GM23338 (cell line): ENCODE measurements around the gene EXPH5. TPM values are rescaled to one million over a fixed set of nuclear protein-coding genes. Genes with fewer than 3 reads are reported as not detected.

Experiments used
- ATAC-seq: fragments of 200-7000 bp; cut with Tn5 transposase; 3 replicates; pipeline ENCODE4 v1.9.1; 2020
- DNase-seq: peaks from one replicate; pipeline ENCODE4 v3.0.0-alpha.2; 2015; ENCODE audit warnings: low spot score
- H2AFZ ChIP-seq: fragments of 200-600 bp; sonication (generic); 2 replicates; pipeline ENCODE4 v1.8.0; 2016; ENCODE audit warnings: antibody characterized with exemption, mild to moderate bottlenecking, moderate library complexity
- H3F3A ChIP-seq: fragments of 200-600 bp; sonication (generic); replicated peaks from 2 replicates; pipeline ENCODE4 v1.8.0; 2017; ENCODE audit warnings: antibody characterized with exemption, mixed run types, low read depth
- H3K27ac ChIP-seq: fragments of 200-600 bp; sonication (generic); 2 replicates; pipeline ENCODE4 v1.6.1; 2016; ENCODE audit warnings: low read depth
- H3K27me3 ChIP-seq: fragments of 200-600 bp; sonication (generic); 2 replicates; pipeline ENCODE4 v1.8.0; 2016; ENCODE audit warnings: mild to moderate bottlenecking, mixed run types, moderate library complexity; ENCODE audit not compliant: insufficient read depth
- H3K36me3 ChIP-seq: fragments of 200-600 bp; sonication (generic); 2 replicates; pipeline ENCODE4 v1.8.0; 2016; ENCODE audit warnings: mild to moderate bottlenecking; ENCODE audit not compliant: insufficient read depth
- H3K4me1 ChIP-seq: fragments of 200-600 bp; sonication (generic); 2 replicates; pipeline ENCODE4 v1.8.0; 2016; ENCODE audit warnings: mild to moderate bottlenecking, moderate library complexity; ENCODE audit not compliant: insufficient read depth
- H3K4me2 ChIP-seq: fragments of 200-600 bp; sonication (generic); 2 replicates; pipeline ENCODE4 v1.7.1; 2017; ENCODE audit warnings: mixed run types
- H3K4me3 ChIP-seq: fragments of 200-600 bp; sonication (generic); 2 replicates; pipeline ENCODE4 v1.6.1; 2016; ENCODE audit warnings: mixed run types
- H3K79me2 ChIP-seq: fragments of 200-600 bp; sonication (generic); replicated peaks from 2 replicates; pipeline ENCODE4 v1.8.0; 2017; ENCODE audit warnings: mild to moderate bottlenecking; ENCODE audit not compliant: insufficient read depth
- H3K9me2 ChIP-seq: fragments of 200-600 bp; sonication (generic); 2 replicates; pipeline ENCODE4 v1.8.0; 2017; ENCODE audit not compliant: insufficient read depth
- H4K20me1 ChIP-seq: fragments of 200-600 bp; sonication (generic); replicated peaks from 2 replicates; pipeline ENCODE4 v1.8.0; 2017; ENCODE audit warnings: mild to moderate bottlenecking; ENCODE audit not compliant: insufficient read depth
- H3K27ac Mint-ChIP-seq: 2 replicates; pipeline ENCODE4 v1.8.0; 2020; ENCODE audit warnings: inconsistent platforms, mild to moderate bottlenecking, moderate library complexity, mixed read lengths
- H3K27me3 Mint-ChIP-seq: 3 replicates; pipeline ENCODE4 v1.8.0; 2022; ENCODE audit warnings: low read depth, mild to moderate bottlenecking, moderate library complexity, mixed read lengths, inconsistent platforms; ENCODE audit not compliant: insufficient read depth, poor library complexity
- H3K36me3 Mint-ChIP-seq: 3 replicates; pipeline ENCODE4 v1.8.0; 2021; ENCODE audit warnings: low read depth, mild to moderate bottlenecking, inconsistent platforms, moderate library complexity, mixed read lengths
- H3K4me1 Mint-ChIP-seq: 3 replicates; pipeline ENCODE4 v1.8.0; 2020; ENCODE audit warnings: mild to moderate bottlenecking, inconsistent platforms, mixed read lengths
- H3K4me3 Mint-ChIP-seq: 3 replicates; pipeline ENCODE4 v1.8.0; 2021; ENCODE audit warnings: moderate library complexity, mild to moderate bottlenecking, inconsistent platforms, mixed read lengths
- H3K9me3 Mint-ChIP-seq: 3 replicates; pipeline ENCODE4 v1.8.0; 2020; ENCODE audit warnings: moderate library complexity, mild to moderate bottlenecking, inconsistent platforms, mixed read lengths
- CREB1 ChIP-seq: fragments of 250-450 bp; sonication (Bioruptor Pico); IDR thresholded peaks from 2 replicates; pipeline ENCODE4 v1.5.0; 2020; ENCODE audit warnings: low read depth, mild to moderate bottlenecking, moderate library complexity
- EZH2 ChIP-seq: fragments of 200-600 bp; sonication (generic); IDR thresholded peaks from one replicate; pipeline ENCODE4 v1.8.0; 2017; ENCODE audit warnings: antibody characterized with exemption, mild to moderate bottlenecking, low read depth; ENCODE audit not compliant: unreplicated experiment
- EZH2phosphoT487 ChIP-seq: fragments of 200-600 bp; sonication (generic); IDR thresholded peaks from one replicate; pipeline ENCODE4 v1.8.1; 2018; ENCODE audit warnings: antibody characterized with exemption; ENCODE audit not compliant: unreplicated experiment
- JUNB ChIP-seq: IDR thresholded peaks from one replicate; pipeline ENCODE4 v1.6.1; 2016; ENCODE audit warnings: antibody characterized with exemption; ENCODE audit not compliant: unreplicated experiment
- NANOG ChIP-seq: IDR thresholded peaks from 2 replicates; pipeline ENCODE4 v1.6.1; 2016; ENCODE audit warnings: antibody characterized with exemption, borderline replicate concordance
- POLR2AphosphoS5 ChIP-seq: IDR thresholded peaks from 2 replicates; pipeline ENCODE4 v1.6.1; 2016; ENCODE audit warnings: antibody characterized with exemption, low read depth
- STAT1 ChIP-seq: IDR thresholded peaks from one replicate; pipeline ENCODE4 v1.6.1; 2016; ENCODE audit warnings: antibody characterized with exemption; ENCODE audit not compliant: unreplicated experiment
- ZNF114 ChIP-seq: fragments of 250-450 bp; sonication (Bioruptor Pico); IDR thresholded peaks from 2 replicates; pipeline ENCODE4 v1.5.0; 2020; ENCODE audit warnings: mild to moderate bottlenecking, moderate library complexity
- ZNF331 ChIP-seq: fragments of 250-450 bp; sonication (Bioruptor Pico); IDR thresholded peaks from 2 replicates; pipeline ENCODE4 v1.5.0; 2020; ENCODE audit warnings: low read depth, mild to moderate bottlenecking, moderate library complexity
- polyA plus RNA-seq: library from polyadenylated mRNA; unstranded; fragments of >200 nt; fragmentation: Nextera tagmentation; extraction: Ambion mirVana; gene quantifications from 2 replicates; pipeline ENCODE4 v1.2.1, GENCODE V29; 2016
- total RNA-seq: library from RNA; depleted of rRNA; stranded (reverse); fragments of >200 nt; shearing (Covaris generic); gene quantifications from 2 replicates; pipeline ENCODE4 v1.2.3, GENCODE V29; 2014
- TF ChIP-seq, protein P1 (sequence below): IDR thresholded peaks from 2 replicates; pipeline ENCODE4 v1.6.1; 2016; ENCODE audit warnings: antibody characterized with exemption
- TF ChIP-seq, protein P2 (sequence below), 2 experiments: fragments of 200-600 bp in 1 of 2; sonication (generic) in 1 of 2; conservative IDR thresholded peaks; 2 replicates each; pipeline versions ENCODE4 v1.5.1 to v1.6.1; 2016 to 2017; ENCODE audit warnings: antibody characterized with exemption in 2 of 2, low read depth in 2 of 2, mild to moderate bottlenecking in 2 of 2, moderate library complexity in 1 of 2
- TF ChIP-seq, protein P3 (sequence below): fragments of 250-450 bp; sonication (Bioruptor Pico); IDR thresholded peaks from 2 replicates; pipeline ENCODE4 v1.5.0; 2020; ENCODE audit warnings: mild to moderate bottlenecking, moderate library complexity
- TF ChIP-seq, protein P4 (sequence below): IDR thresholded peaks from one replicate; pipeline ENCODE4 v1.6.1; 2018; ENCODE audit warnings: antibody characterized with exemption; ENCODE audit not compliant: unreplicated experiment

EXPH5 gene
- total and polyA plus RNA-seq, 2 experiments from 2014 or later: 3.6 to 12.6 TPM

DNA sequence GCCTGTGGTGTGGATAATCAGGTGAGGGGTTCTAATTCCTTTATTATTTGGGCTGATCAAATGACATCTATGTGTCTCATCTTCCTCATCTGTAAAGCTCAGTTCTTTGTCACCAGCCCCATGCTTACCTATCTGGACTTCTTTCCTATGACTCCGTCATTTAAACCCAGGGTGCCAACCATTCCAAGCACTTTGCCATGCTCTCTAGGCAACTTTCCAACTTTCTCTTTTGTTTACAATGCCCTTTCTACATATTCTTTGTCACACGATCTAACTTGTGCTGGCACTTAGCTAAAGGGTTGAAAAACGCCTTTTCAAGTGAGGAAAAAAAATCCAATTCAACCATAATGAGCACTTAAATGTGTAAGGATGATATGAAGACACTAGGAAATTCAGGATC lies 27.9 kb downstream of the EXPH5 start:
- no peaks in the 10 kb centered on the region for H3K79me2 ChIP-seq
- H4K20me1 ChIP-seq: no peaks in the 10 kb centered on the region; the same call in 1 of the 2 replicates
- ATAC-seq (no peak), DNase-seq (no peak)
- H3K9me2 ChIP-seq: no peaks in the 10 kb centered on the region
- Mint-ChIP-seq H3K27me3 (no peaks in the 10 kb centered on the region), H3K27ac (no peak overlapping the region), H3K4me3 (no peak overlapping the region), H3K9me3 (no peaks in the 10 kb centered on the region), H3K36me3 (no peaks in the 10 kb centered on the region), H3K4me1 (peaks cover 11% of the 10 kb centered on the region; the same call in 2 of the 3 replicates)
- no peaks in the 10 kb centered on the region for H3F3A ChIP-seq
- no peaks in the 10 kb centered on the region for H3K36me3 ChIP-seq
- no peaks in the 10 kb centered on the region for H3K27me3 ChIP-seq
- no peak overlapping the region for H3K4me3 ChIP-seq
- H3K4me2 ChIP-seq: no peak overlapping the region
- no peak overlapping the region for H3K27ac ChIP-seq
- TF ChIP-seq JUNB (no peak), ZNF114 (no peak), EZH2phosphoT487 (no peak), NANOG (no peak), STAT1 (no peak), POLR2AphosphoS5 (no peak), ZNF331 (CRISPR knock-in tag) (no peak), EZH2 (no peak), CREB1 (CRISPR knock-in tag) (no peak)
- TF ChIP-seq, protein P1, sequence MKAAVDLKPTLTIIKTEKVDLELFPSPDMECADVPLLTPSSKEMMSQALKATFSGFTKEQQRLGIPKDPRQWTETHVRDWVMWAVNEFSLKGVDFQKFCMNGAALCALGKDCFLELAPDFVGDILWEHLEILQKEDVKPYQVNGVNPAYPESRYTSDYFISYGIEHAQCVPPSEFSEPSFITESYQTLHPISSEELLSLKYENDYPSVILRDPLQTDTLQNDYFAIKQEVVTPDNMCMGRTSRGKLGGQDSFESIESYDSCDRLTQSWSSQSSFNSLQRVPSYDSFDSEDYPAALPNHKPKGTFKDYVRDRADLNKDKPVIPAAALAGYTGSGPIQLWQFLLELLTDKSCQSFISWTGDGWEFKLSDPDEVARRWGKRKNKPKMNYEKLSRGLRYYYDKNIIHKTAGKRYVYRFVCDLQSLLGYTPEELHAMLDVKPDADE: no peak
- TF ChIP-seq, protein P2, sequence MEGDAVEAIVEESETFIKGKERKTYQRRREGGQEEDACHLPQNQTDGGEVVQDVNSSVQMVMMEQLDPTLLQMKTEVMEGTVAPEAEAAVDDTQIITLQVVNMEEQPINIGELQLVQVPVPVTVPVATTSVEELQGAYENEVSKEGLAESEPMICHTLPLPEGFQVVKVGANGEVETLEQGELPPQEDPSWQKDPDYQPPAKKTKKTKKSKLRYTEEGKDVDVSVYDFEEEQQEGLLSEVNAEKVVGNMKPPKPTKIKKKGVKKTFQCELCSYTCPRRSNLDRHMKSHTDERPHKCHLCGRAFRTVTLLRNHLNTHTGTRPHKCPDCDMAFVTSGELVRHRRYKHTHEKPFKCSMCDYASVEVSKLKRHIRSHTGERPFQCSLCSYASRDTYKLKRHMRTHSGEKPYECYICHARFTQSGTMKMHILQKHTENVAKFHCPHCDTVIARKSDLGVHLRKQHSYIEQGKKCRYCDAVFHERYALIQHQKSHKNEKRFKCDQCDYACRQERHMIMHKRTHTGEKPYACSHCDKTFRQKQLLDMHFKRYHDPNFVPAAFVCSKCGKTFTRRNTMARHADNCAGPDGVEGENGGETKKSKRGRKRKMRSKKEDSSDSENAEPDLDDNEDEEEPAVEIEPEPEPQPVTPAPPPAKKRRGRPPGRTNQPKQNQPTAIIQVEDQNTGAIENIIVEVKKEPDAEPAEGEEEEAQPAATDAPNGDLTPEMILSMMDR (conservative IDR thresholded peaks at IDR 0.05; ENCODE audit: low read depth in 2 of 2): no peak
- TF ChIP-seq, protein P3, sequence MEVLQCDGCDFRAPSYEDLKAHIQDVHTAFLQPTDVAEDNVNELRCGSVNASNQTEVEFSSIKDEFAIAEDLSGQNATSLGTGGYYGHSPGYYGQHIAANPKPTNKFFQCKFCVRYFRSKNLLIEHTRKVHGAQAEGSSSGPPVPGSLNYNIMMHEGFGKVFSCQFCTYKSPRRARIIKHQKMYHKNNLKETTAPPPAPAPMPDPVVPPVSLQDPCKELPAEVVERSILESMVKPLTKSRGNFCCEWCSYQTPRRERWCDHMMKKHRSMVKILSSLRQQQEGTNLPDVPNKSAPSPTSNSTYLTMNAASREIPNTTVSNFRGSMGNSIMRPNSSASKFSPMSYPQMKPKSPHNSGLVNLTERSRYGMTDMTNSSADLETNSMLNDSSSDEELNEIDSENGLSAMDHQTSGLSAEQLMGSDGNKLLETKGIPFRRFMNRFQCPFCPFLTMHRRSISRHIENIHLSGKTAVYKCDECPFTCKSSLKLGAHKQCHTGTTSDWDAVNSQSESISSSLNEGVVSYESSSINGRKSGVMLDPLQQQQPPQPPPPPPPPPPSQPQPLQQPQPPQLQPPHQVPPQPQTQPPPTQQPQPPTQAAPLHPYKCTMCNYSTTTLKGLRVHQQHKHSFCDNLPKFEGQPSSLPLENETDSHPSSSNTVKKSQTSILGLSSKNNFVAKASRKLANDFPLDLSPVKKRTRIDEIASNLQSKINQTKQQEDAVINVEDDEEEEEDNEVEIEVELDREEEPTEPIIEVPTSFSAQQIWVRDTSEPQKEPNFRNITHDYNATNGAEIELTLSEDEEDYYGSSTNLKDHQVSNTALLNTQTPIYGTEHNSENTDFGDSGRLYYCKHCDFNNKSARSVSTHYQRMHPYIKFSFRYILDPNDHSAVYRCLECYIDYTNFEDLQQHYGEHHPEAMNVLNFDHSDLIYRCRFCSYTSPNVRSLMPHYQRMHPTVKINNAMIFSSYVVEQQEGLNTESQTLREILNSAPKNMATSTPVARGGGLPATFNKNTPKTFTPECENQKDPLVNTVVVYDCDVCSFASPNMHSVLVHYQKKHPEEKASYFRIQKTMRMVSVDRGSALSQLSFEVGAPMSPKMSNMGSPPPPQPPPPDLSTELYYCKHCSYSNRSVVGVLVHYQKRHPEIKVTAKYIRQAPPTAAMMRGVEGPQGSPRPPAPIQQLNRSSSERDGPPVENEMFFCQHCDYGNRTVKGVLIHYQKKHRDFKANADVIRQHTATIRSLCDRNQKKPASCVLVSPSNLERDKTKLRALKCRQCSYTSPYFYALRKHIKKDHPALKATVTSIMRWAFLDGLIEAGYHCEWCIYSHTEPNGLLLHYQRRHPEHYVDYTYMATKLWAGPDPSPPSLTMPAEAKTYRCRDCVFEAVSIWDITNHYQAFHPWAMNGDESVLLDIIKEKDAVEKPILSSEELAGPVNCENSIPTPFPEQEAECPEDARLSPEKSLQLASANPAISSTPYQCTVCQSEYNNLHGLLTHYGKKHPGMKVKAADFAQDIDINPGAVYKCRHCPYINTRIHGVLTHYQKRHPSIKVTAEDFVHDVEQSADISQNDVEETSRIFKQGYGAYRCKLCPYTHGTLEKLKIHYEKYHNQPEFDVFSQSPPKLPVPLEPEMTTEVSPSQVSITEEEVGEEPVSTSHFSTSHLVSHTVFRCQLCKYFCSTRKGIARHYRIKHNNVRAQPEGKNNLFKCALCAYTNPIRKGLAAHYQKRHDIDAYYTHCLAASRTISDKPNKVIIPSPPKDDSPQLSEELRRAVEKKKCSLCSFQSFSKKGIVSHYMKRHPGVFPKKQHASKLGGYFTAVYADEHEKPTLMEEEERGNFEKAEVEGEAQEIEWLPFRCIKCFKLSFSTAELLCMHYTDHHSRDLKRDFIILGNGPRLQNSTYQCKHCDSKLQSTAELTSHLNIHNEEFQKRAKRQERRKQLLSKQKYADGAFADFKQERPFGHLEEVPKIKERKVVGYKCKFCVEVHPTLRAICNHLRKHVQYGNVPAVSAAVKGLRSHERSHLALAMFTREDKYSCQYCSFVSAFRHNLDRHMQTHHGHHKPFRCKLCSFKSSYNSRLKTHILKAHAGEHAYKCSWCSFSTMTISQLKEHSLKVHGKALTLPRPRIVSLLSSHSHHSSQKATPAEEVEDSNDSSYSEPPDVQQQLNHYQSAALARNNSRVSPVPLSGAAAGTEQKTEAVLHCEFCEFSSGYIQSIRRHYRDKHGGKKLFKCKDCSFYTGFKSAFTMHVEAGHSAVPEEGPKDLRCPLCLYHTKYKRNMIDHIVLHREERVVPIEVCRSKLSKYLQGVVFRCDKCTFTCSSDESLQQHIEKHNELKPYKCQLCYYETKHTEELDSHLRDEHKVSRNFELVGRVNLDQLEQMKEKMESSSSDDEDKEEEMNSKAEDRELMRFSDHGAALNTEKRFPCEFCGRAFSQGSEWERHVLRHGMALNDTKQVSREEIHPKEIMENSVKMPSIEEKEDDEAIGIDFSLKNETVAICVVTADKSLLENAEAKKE: no peak
- TF ChIP-seq, protein P4, sequence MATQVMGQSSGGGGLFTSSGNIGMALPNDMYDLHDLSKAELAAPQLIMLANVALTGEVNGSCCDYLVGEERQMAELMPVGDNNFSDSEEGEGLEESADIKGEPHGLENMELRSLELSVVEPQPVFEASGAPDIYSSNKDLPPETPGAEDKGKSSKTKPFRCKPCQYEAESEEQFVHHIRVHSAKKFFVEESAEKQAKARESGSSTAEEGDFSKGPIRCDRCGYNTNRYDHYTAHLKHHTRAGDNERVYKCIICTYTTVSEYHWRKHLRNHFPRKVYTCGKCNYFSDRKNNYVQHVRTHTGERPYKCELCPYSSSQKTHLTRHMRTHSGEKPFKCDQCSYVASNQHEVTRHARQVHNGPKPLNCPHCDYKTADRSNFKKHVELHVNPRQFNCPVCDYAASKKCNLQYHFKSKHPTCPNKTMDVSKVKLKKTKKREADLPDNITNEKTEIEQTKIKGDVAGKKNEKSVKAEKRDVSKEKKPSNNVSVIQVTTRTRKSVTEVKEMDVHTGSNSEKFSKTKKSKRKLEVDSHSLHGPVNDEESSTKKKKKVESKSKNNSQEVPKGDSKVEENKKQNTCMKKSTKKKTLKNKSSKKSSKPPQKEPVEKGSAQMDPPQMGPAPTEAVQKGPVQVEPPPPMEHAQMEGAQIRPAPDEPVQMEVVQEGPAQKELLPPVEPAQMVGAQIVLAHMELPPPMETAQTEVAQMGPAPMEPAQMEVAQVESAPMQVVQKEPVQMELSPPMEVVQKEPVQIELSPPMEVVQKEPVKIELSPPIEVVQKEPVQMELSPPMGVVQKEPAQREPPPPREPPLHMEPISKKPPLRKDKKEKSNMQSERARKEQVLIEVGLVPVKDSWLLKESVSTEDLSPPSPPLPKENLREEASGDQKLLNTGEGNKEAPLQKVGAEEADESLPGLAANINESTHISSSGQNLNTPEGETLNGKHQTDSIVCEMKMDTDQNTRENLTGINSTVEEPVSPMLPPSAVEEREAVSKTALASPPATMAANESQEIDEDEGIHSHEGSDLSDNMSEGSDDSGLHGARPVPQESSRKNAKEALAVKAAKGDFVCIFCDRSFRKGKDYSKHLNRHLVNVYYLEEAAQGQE: no peak
- H2AFZ ChIP-seq: no peak overlapping the region
- H3K4me1 ChIP-seq: no peaks in the 10 kb centered on the region
